Testis (tissue), 2 donors: ENCODE data around the gene ERBB4.

Experiments
- POLR2A ChIP-seq: fragments of 450-650 bp; IDR thresholded peaks from one replicate; pipeline ENCODE4 v1.6.1; 2017; ENCODE audit warnings: antibody characterized with exemption, mild to moderate bottlenecking, moderate library complexity
- TF ChIP-seq, protein P1 (sequence below), 3 experiments: fragments of 450-650 bp in 2 of 3; fragments of 200-600 bp in 1 of 3; sonication (generic) in 1 of 3; IDR thresholded peaks; one replicate each; pipeline ENCODE4 v1.5.1; 2016 to 2019; ENCODE audit warnings: antibody characterized with exemption in 3 of 3, mild to moderate bottlenecking in 2 of 3, moderate library complexity in 1 of 3

DNA sequence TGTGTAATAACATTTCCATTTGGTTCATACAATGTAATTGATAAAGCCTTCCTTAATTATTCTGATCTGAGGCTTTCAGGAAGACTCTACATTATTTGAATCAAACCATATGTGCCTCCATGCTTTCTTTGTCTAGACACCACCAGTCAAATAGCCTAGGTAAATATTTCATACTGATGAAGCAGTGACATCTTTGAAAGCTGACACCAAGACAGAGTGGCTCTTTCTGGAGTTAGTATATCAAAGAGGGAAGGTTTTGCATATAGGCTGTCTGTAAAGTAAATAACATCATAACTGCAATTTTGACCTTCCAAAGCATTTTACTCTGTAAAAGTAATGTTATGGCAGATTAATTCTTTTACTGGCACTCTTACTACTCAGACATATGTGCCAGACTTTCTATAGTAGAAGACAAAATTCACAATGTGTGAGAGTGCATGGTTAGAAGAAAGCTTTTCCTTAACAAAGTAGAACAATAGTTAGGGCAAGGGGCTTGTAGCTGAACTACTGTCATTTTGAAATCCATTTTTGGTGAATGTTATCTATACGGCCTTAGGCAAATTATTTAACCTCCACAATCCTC is 177.3 kb downstream of the ERBB4 start:
- TF ChIP-seq, protein P1, sequence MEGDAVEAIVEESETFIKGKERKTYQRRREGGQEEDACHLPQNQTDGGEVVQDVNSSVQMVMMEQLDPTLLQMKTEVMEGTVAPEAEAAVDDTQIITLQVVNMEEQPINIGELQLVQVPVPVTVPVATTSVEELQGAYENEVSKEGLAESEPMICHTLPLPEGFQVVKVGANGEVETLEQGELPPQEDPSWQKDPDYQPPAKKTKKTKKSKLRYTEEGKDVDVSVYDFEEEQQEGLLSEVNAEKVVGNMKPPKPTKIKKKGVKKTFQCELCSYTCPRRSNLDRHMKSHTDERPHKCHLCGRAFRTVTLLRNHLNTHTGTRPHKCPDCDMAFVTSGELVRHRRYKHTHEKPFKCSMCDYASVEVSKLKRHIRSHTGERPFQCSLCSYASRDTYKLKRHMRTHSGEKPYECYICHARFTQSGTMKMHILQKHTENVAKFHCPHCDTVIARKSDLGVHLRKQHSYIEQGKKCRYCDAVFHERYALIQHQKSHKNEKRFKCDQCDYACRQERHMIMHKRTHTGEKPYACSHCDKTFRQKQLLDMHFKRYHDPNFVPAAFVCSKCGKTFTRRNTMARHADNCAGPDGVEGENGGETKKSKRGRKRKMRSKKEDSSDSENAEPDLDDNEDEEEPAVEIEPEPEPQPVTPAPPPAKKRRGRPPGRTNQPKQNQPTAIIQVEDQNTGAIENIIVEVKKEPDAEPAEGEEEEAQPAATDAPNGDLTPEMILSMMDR (IDR thresholded peaks at IDR 0.05), result no peak
- TF ChIP-seq POLR2A, result no peak
